Activated CD4-positive, alpha-beta T cell treated with anti-CD3 and anti-CD28 coated beads for 36 hours (primary cell): ENCODE measurements around the gene CTSA. TPM values are rescaled to one million over a fixed set of nuclear protein-coding genes. Genes with fewer than 3 reads are reported as not detected.

Experiments
- ATAC-seq: fragments of 200-7000 bp; cut with Tn5 transposase; one replicate; pipeline ENCODE4 v1.10.0; 2021; ENCODE audit warnings: mild to moderate bottlenecking, moderate library complexity
- CTCF ChIA-PET: fragments of 350-600 bp; sonication (Branson Sonifier 250); formaldehyde crosslinking; loops from one replicate; lab custom pipeline; 2021; ENCODE audit warnings: antibody characterized with exemption; lab: Charles Lee
- POLR2A ChIA-PET: fragments of 350-600 bp; sonication (Branson Sonifier 250); formaldehyde crosslinking; loops from one replicate; lab custom pipeline; 2021; ENCODE audit warnings: antibody characterized with exemption, inconsistent platforms; lab: Charles Lee
- DNase-seq: peaks from one replicate; pipeline ENCODE4 v3.0.0-alpha.2; 2020
- H3K27ac Mint-ChIP-seq: one replicate; pipeline ENCODE4 v1.8.0; 2021; ENCODE audit warnings: mixed read lengths
- H3K27me3 Mint-ChIP-seq: one replicate; pipeline ENCODE4 v1.8.0; 2021; ENCODE audit warnings: mixed read lengths
- H3K36me3 Mint-ChIP-seq: one replicate; pipeline ENCODE4 v1.8.0; 2021; ENCODE audit warnings: low read depth, mixed read lengths
- H3K4me1 Mint-ChIP-seq: one replicate; pipeline ENCODE4 v1.8.0; 2021; ENCODE audit warnings: mixed read lengths
- H3K4me3 Mint-ChIP-seq: one replicate; pipeline ENCODE4 v1.8.0; 2021; ENCODE audit warnings: mild to moderate bottlenecking, moderate library complexity, mixed read lengths
- H3K9me3 Mint-ChIP-seq: one replicate; pipeline ENCODE4 v1.8.0; 2021; ENCODE audit warnings: low read depth, mixed read lengths
- intact Hi-C, 2 experiments: fragments of 100-400 bp; cut with DNase I in 1 of 2; cut with micrococcal nuclease in 1 of 2; formaldehyde crosslinking; loops; one replicate each; pipeline versions ENCODE4 v1.14.2 to v1.15.1; 2022 to 2024; cut with DNase I, micrococcal nuclease
- total RNA-seq, 2 experiments: library from RNA; stranded (reverse); gene quantifications; one replicate each; pipeline ENCODE4 v1.2.3, GENCODE V29; 2021

CTSA gene
- total RNA-seq, 2 experiments from 2014 or later: 36.4 to 45.6 TPM

DNA sequence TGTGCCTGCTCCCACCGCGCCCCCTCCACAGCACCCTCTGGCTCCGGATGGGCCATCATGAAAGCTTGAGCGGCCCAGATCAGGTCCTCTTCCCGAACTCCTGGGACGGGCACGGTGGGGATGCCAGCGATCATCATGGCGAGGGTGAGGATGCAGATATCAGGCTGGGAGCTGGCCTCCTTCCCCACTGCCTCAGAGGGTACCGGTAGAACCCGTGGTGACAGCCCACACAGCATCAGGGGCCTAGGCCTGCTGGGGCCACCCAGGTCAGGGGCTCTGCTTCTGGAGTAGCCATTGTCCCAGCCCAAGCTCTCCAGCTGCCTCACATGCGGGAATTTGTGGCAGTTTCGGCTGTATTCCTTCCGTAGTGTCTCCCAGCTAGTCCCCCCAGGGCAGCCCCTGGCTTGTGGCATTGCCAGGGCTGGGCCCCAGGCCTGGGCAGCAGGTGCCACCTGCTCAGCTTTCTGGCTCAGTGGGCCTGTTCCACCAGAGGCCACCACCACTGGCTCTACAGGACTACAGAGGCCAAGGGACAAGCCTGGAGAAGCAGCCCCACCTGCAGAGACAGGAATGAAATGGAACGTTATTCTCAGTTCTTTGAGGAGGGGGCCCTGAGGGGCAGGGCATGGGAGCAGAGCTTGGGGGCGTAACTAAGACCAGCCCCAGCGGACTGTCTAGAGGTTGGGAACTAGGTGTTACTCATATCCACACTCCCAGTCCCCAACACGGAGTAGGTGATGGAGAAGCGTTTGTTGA is 4.4 kb upstream of the CTSA start:
- intact Hi-C loops: loop anchor here in 1 of 2 experiments (10.0 kb wide), 3 partner anchors 478 to 922 kb away; partner anchors contain the start of genes STK4 and TOMM34
- H3K27ac Mint-ChIP-seq: no peak overlapping the region
- ChIA-PET CTCF (interaction anchor here (0.7 kb wide), 1 partner anchor 340 kb away, joined by 3 read pairs; no protein-coding TSS in a partner anchor), POLR2A (no interaction called here)
- H3K27me3 Mint-ChIP-seq: no peaks in the 10 kb centered on the region
- ATAC-seq (no peak), DNase-seq (no peak)
- peaks cover 24% of the 10 kb centered on the region for H3K36me3 Mint-ChIP-seq
- no peaks in the 10 kb centered on the region for H3K9me3 Mint-ChIP-seq
- H3K4me1 Mint-ChIP-seq: peaks cover 48% of the 10 kb centered on the region
- H3K4me3 Mint-ChIP-seq: no peak overlapping the region

DNA sequence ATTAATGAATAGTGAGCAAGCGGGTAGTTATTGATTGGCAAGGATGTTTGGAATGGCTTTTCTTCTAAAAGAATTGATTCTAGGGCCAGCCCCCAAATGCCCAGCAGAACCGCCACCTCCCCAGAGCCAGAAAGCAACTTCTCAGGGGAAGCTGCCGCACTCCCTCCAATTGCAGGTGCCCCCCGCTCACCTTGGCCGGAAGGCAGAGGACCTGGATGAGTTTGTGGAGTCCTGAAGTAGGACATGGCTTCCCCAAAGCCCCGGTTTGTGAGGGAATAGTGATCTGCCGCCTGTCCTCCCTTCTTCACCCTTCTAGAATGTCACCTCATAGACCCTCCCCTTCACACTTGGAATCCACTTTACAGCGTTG is 3.8 kb upstream of the CTSA start, which contains the start of gene SPATA25:
Gene SPATA25 (minus strand): TSS at position 277 of the 370 bp plus-strand sequence. CDS start 32 bp downstream, at position 245.
- H3K36me3 Mint-ChIP-seq: peaks cover 25% of the 10 kb centered on the region
- H3K4me3 Mint-ChIP-seq: no peak within 1 kb of the TSS
- H3K27me3 Mint-ChIP-seq: no peaks in the 10 kb centered on the region
- peaks cover 48% of the 10 kb centered on the region for H3K4me1 Mint-ChIP-seq
- ATAC-seq: no peak
- intact Hi-C loops: loop anchor here in 1 of 2 experiments (10.0 kb wide), 3 partner anchors 477 to 923 kb away; partner anchors contain the start of genes STK4 and TOMM34
- POLR2A ChIA-PET: no interaction called here
- no peak for DNase-seq
- no peak within 1 kb of the TSS for H3K27ac Mint-ChIP-seq
- CTCF ChIA-PET: interaction anchor here (0.7 kb wide), 1 partner anchor 341 kb away, joined by 3 read pairs; no protein-coding TSS in a partner anchor
- no peaks in the 10 kb centered on the region for H3K9me3 Mint-ChIP-seq

DNA sequence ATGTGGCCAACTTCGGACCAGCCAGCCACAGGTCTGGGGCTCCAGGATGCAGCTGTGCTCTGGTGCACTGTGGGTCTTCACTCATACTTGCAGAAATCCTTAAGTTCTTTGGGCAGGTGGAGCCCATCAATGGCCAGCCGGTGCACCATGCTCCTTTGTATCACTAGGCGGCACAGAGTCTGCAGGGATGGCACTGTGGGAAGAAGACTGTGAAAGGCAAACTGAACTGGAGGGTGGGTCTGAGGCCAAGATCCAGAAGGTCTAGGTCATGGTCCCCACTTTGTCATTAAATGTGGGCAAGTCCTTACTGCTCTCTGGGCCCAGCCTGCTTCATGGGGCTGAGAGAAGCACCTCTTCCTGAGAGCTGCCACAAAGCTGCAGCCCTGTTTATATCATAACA is 2.5 kb upstream of the CTSA start:
- ATAC-seq (no peak), DNase-seq (no peak)
- peaks cover 45% of the 10 kb centered on the region for H3K4me1 Mint-ChIP-seq
- no peaks in the 10 kb centered on the region for H3K27me3 Mint-ChIP-seq
- ChIA-PET POLR2A (interaction anchor here (0.8 to 1.0 kb wide), 2 partner anchors 8 to 32 kb away, joined by 4 read pairs; partner anchors contain the start of genes ACOT8, ZSWIM1 and ZSWIM3), CTCF (interaction anchor here (0.5 to 1.8 kb wide), 5 partner anchors 22 to 80 kb away, joined by 3 to 5 read pairs (median 3); no protein-coding TSS in a partner anchor)
- no peak overlapping the region for H3K27ac Mint-ChIP-seq
- no peak overlapping the region for H3K4me3 Mint-ChIP-seq
- peaks cover 16% of the 10 kb centered on the region for H3K36me3 Mint-ChIP-seq
- intact Hi-C loops: loop anchor here in 1 of 2 experiments (10.0 kb wide), 3 partner anchors 476 to 924 kb away; partner anchors contain the start of genes STK4 and TOMM34
- H3K9me3 Mint-ChIP-seq: no peaks in the 10 kb centered on the region

DNA sequence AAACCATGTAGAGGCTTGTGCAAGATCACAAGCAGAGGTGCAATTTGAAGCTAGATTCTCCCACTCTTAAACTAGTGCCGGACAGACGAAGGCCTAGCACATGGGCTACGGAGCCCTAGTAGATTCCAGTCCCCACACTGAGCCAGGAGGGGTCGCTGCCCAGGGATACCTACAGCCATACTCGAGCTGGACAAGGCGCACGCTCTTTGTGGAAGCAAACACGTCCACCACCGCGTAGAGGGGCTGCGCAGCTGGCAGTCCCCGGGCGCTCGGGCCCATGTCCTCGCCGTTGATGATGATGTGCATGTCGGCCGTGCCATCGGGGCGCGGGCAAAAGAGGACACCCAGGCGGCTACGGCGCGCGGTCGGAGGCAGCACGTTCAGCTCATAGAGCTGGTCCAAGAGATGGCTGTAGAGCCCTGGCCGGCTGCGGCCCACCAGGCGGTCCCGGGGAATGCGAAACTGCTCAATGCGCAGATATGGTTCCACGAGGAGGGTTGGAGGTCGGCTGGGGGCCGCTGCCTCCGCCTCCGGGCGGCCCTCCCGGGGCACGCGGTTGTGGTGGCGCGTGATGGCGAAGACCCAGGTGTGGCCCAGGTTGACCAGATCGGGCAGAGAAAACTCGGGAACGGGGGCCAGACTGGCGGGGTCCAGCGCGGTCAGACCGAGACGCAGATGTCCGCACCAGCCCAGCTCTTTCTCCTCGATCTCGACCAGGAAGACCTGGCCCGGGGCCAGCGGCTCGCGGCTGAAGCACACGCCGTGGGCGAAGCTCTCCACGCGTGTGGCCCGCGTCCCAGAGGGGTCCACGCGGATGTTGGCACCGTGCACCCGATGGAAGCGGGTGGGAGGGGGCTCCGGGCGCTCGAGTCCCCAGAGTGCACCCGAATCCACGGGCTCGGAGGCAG is 804 bp upstream of the CTSA start:
- H3K4me3 Mint-ChIP-seq: peak overlapping the region; percentile 89
- ATAC-seq: peak; percentile 34
- intact Hi-C loops: loop anchor here (2.0 kb wide), 4 partner anchors 44 to 100 kb away; partner anchors contain the start of genes UBE2C (in 2 of the 2), DNTTIP1 (in 1 of the 2), PCIF1 (in 1 of the 2) and WFDC3 (in 1 of the 2)
- ChIA-PET CTCF (interaction anchor here (0.8 to 1.8 kb wide), 7 partner anchors 9 to 95 kb away, joined by 3 to 10 read pairs (median 4); partner anchors contain the start of genes PCIF1 and ZSWIM1), POLR2A (interaction anchor here (0.6 to 2.2 kb wide), 3 partner anchors 9 to 77 kb away, joined by 3 to 7 read pairs (median 5); partner anchors contain the start of gene ZSWIM1)
- no peaks in the 10 kb centered on the region for H3K9me3 Mint-ChIP-seq
- H3K4me1 Mint-ChIP-seq: peaks cover 38% of the 10 kb centered on the region
- no peaks in the 10 kb centered on the region for H3K27me3 Mint-ChIP-seq
- peak overlapping the region; percentile 87 for H3K27ac Mint-ChIP-seq
- DNase-seq: peak; percentile 73
- peaks cover 21% of the 10 kb centered on the region for H3K36me3 Mint-ChIP-seq

- Mint-ChIP-seq H3K4me1 (peaks cover 31% of the 10 kb centered on the region), H3K9me3 (no peaks in the 10 kb centered on the region), H3K27me3 (no peaks in the 10 kb centered on the region), H3K27ac (peak overlapping the region; percentile 37), H3K36me3 (peaks cover 16% of the 10 kb centered on the region), H3K4me3 (peak overlapping the region; percentile 89)
- POLR2A ChIA-PET: interaction anchor here (2.2 kb wide), 1 partner anchor 11 kb away, joined by 7 read pairs; the partner anchor contains the start of gene ZSWIM1
- DNase-seq (no peak), ATAC-seq (no peak)
- intact Hi-C loops: no loop called here
- CTCF ChIA-PET: interaction anchor here (1.3 to 1.7 kb wide), 5 partner anchors 11 to 41 kb away, joined by 3 to 5 read pairs (median 4); partner anchors contain the start of gene ZSWIM1
Observed at GRCh38 chr20:45892049-45892825, 1.1 kb downstream of the CTSA start.

DNA sequence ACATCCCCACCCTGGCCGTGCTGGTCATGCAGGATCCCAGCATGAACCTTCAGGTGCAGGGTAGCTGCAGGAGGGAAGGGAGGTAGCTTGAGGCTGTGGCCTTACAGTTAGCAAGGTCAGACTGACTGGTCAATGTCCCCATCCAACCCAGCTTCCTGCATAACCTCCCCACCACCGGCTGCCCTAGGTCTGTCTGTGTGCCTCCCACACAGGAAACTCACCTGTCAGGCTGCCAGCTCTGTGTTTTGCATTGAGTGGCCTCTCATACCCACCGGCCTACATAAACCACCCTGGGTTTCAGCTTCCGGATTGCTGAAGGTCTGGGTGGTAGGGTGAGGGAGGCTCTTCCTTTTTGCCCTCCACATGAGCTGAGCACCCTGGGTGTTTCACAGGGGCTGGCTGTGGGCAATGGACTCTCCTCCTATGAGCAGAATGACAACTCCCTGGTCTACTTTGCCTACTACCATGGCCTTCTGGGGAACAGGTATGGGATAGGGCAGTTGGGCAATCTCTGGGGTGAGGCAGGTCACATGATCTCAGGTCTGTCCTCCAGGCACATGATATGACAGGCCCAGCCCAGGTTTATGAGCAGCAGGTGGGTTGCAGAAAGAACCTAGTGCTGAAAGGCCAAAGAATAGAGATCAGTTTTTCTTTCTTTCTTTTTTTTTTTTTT is 1.8 kb downstream of the CTSA start:
- POLR2A ChIA-PET: no interaction called here
- H3K27ac Mint-ChIP-seq: no peak overlapping the region
- H3K27me3 Mint-ChIP-seq: no peaks in the 10 kb centered on the region
- intact Hi-C loops: no loop called here
- CTCF ChIA-PET: interaction anchor here (1.3 to 1.7 kb wide), 4 partner anchors 12 to 41 kb away, joined by 3 to 5 read pairs (median 4); partner anchors contain the start of gene ZSWIM1
- peaks cover 31% of the 10 kb centered on the region for H3K4me1 Mint-ChIP-seq
- no peaks in the 10 kb centered on the region for H3K9me3 Mint-ChIP-seq
- ATAC-seq: no peak
- peaks cover 18% of the 10 kb centered on the region for H3K36me3 Mint-ChIP-seq
- H3K4me3 Mint-ChIP-seq: peak overlapping the region; percentile 89
- DNase-seq: peak; percentile 41

DNA sequence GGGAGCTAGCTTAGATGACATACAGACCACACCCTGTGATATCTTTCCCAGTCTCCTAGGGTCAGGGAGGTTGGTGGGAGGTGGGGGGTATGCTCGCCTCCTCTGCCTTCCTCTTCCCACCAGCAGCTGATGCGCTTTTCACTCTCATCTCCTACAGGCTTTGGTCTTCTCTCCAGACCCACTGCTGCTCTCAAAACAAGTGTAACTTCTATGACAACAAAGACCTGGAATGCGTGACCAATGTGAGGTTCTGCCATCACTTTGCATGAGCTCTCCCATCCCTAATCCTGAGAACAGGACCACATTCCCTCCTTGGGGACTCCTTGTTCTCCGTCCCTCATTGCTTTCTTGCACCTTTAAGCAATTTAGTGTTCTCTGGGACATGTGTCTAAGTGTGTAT is 2.7 kb downstream of the CTSA start:
- Mint-ChIP-seq H3K4me1 (peaks cover 31% of the 10 kb centered on the region), H3K27me3 (no peaks in the 10 kb centered on the region), H3K36me3 (peaks cover 18% of the 10 kb centered on the region), H3K4me3 (no peak overlapping the region), H3K9me3 (no peaks in the 10 kb centered on the region), H3K27ac (no peak overlapping the region)
- ChIA-PET POLR2A (no interaction called here), CTCF (no interaction called here)
- no peak for DNase-seq
- intact Hi-C loops: no loop called here
- no peak for ATAC-seq

DNA sequence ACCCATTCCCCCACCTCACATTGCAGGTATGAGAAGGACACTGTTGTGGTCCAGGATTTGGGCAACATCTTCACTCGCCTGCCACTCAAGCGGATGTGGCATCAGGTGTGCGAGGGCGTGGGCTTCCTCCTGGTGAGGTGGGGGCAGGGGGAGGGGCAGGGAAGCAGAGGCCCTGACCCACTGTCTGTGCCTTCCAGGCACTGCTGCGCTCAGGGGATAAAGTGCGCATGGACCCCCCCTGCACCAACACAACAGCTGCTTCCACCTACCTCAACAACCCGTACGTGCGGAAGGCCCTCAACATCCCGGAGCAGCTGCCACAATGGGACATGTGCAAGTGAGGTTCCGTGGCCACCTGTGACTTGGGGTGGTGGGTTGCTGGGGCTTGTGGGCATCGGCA is 3.7 kb downstream of the CTSA start:
- H3K4me3 Mint-ChIP-seq: no peak overlapping the region
- H3K27me3 Mint-ChIP-seq: no peaks in the 10 kb centered on the region
- peaks cover 18% of the 10 kb centered on the region for H3K36me3 Mint-ChIP-seq
- no peaks in the 10 kb centered on the region for H3K9me3 Mint-ChIP-seq
- ChIA-PET POLR2A (no interaction called here), CTCF (no interaction called here)
- intact Hi-C loops: no loop called here
- H3K27ac Mint-ChIP-seq: no peak overlapping the region
- DNase-seq (no peak), ATAC-seq (no peak)
- H3K4me1 Mint-ChIP-seq: peaks cover 25% of the 10 kb centered on the region

GRCh38 chr20:45896641-45897161 is 5.6 kb downstream of the CTSA start:
- H3K4me1 Mint-ChIP-seq: peaks cover 18% of the 10 kb centered on the region
- no peak for ATAC-seq
- DNase-seq: no peak
- no peaks in the 10 kb centered on the region for H3K9me3 Mint-ChIP-seq
- intact Hi-C loops: no loop called here
- H3K4me3 Mint-ChIP-seq: no peak overlapping the region
- POLR2A ChIA-PET: no interaction called here
- CTCF ChIA-PET: no interaction called here
- peaks cover 18% of the 10 kb centered on the region for H3K36me3 Mint-ChIP-seq
- H3K27me3 Mint-ChIP-seq: no peaks in the 10 kb centered on the region
- no peak overlapping the region for H3K27ac Mint-ChIP-seq

DNA sequence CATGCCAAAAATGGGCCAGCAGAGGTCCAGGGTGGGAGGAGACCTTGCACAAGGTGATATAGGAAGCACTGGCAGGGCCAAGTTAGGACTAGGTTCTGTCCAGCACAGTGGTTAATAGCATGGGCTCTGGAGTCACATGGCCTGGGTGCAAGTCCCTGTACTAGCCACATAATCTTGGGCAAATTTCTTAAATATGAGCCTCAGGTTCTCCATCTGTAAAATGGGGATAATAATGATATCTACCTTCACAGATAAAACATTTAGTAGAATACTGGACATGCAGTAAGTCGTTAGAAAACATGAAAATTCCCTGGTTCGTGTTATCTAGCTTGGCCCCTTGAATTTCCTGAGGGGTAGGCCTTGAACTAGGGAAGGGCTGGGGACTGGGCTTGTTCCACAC is 6.2 kb downstream of the CTSA start:
- Mint-ChIP-seq H3K27ac (no peak overlapping the region), H3K4me3 (no peak overlapping the region), H3K4me1 (peaks cover 14% of the 10 kb centered on the region), H3K27me3 (no peaks in the 10 kb centered on the region), H3K9me3 (no peaks in the 10 kb centered on the region), H3K36me3 (peaks cover 18% of the 10 kb centered on the region)
- CTCF ChIA-PET: no interaction called here
- POLR2A ChIA-PET: no interaction called here
- intact Hi-C loops: no loop called here
- ATAC-seq: no peak
- no peak for DNase-seq
